Cerebellar cortex (tissue), 1 donor: Measurements from ENCODE around the gene SMIM32.
A peak's percentile ranks its signal among the peaks of the same experiment; 100 is the strongest.

Experiments
- DNase-seq: peaks from one replicate; pipeline ENCODE4 v3.0.0-alpha.2; 2015; ENCODE audit warnings: low spot score

The SMIM32 gene

GRCh38 chr5:136186796-136187195 lies 6.2 kb downstream of the SMIM32 start:
- no peak for DNase-seq

- DNase-seq: no peak
Observed at GRCh38 chr5:136185974-136186665, 6.8 kb downstream of the SMIM32 start.

- no peak for DNase-seq
Observed at GRCh38 chr5:136182618-136183017, 10.3 kb downstream of the SMIM32 start.

- peak; percentile 61 for DNase-seq
Observed at GRCh38 chr5:136174021-136174659, 18.8 kb downstream of the SMIM32 start.

- no peak for DNase-seq
Observed at GRCh38 chr5:136169218-136169617, 23.7 kb downstream of the SMIM32 start.

GRCh38 chr5:136166909-136167308 lies 26.1 kb downstream of the SMIM32 start:
- no peak for DNase-seq

GRCh38 chr5:136164226-136164625 lies 28.7 kb downstream of the SMIM32 start:
- DNase-seq: no peak

GRCh38 chr5:136162008-136162407 lies 31.0 kb downstream of the SMIM32 start:
- DNase-seq: no peak

GRCh38 chr5:136159457-136159856 lies 33.5 kb downstream of the SMIM32 start:
- DNase-seq: no peak

GRCh38 chr5:136157514-136157913 lies 35.4 kb downstream of the SMIM32 start:
- DNase-seq: no peak

GRCh38 chr5:136155761-136156160 lies 37.2 kb downstream of the SMIM32 start:
- no peak for DNase-seq

GRCh38 chr5:136155078-136155477 lies 37.9 kb downstream of the SMIM32 start:
- DNase-seq: no peak

- DNase-seq: no peak
Observed at GRCh38 chr5:136153581-136154236, 39.3 kb downstream of the SMIM32 start.

- no peak for DNase-seq
Observed at GRCh38 chr5:136149891-136150290, 43.1 kb downstream of the SMIM32 start.

- DNase-seq: no peak
Observed at GRCh38 chr5:136147632-136148031, 45.3 kb downstream of the SMIM32 start.

- DNase-seq: no peak
Observed at GRCh38 chr5:136146201-136146600, 46.8 kb downstream of the SMIM32 start.

GRCh38 chr5:136145030-136145429 lies 47.9 kb downstream of the SMIM32 start:
- DNase-seq: no peak

GRCh38 chr5:136143763-136144162 lies 49.2 kb downstream of the SMIM32 start:
- no peak for DNase-seq

GRCh38 chr5:136143312-136143711 lies 49.6 kb downstream of the SMIM32 start:
- DNase-seq: no peak

GRCh38 chr5:136141561-136141960 lies 51.4 kb downstream of the SMIM32 start:
- no peak for DNase-seq
